Osteoblast (primary cell): Measurements from ENCODE around the gene CD48. TPM values are rescaled to one million over a fixed set of nuclear protein-coding genes. Genes with fewer than 3 reads are reported as not detected.

ENCODE experiments used
- DNase-seq: peaks from one replicate; pipeline ENCODE4 v3.0.0; 2011; ENCODE audit warnings: low spot score, mixed read lengths; ENCODE audit not compliant: insufficient read length; ENCODE audit errors: missing footprints
- H2AFZ ChIP-seq: 2 replicates; pipeline ENCODE4 v1.6.0; 2011; ENCODE audit warnings: mild to moderate bottlenecking, low read length
- H3K27ac ChIP-seq: 2 replicates; pipeline ENCODE4 v1.5.1; 2011; ENCODE audit warnings: mild to moderate bottlenecking, low read depth, low read length, moderate library complexity
- H3K27me3 ChIP-seq: 2 replicates; pipeline ENCODE4 v1.6.0; 2012; ENCODE audit warnings: mild to moderate bottlenecking, control low read depth, inconsistent platforms, low read length, moderate library complexity; ENCODE audit not compliant: insufficient read depth
- H3K36me3 ChIP-seq: 2 replicates; pipeline ENCODE4 v1.5.1; 2011; ENCODE audit warnings: mild to moderate bottlenecking, low read length, control low read depth, moderate library complexity; ENCODE audit not compliant: insufficient read depth
- H3K4me1 ChIP-seq: 2 replicates; pipeline ENCODE4 v1.5.1; 2011; ENCODE audit warnings: mild to moderate bottlenecking, low read length, control low read depth, moderate library complexity; ENCODE audit not compliant: insufficient read depth
- H3K4me2 ChIP-seq: 2 replicates; pipeline ENCODE4 v1.6.0; 2011; ENCODE audit warnings: mild to moderate bottlenecking, low read length; ENCODE audit not compliant: insufficient read depth
- H3K4me3 ChIP-seq: fragments of 200-600 bp; sonication (generic); 3 replicates; pipeline ENCODE4 v1.5.1; 2012; ENCODE audit warnings: mild to moderate bottlenecking, low read length, inconsistent platforms; ENCODE audit not compliant: insufficient read depth
- H3K79me2 ChIP-seq: 2 replicates; pipeline ENCODE4 v1.6.0; 2012; ENCODE audit warnings: mild to moderate bottlenecking, low read length, control low read depth, inconsistent platforms; ENCODE audit not compliant: insufficient read depth
- H3K9me3 ChIP-seq: 2 replicates; pipeline ENCODE4 v1.5.1; 2011; ENCODE audit warnings: low read depth, low read length, control low read depth
- H4K20me1 ChIP-seq: 2 replicates; pipeline ENCODE4 v1.6.0; 2012; ENCODE audit warnings: mild to moderate bottlenecking, low read length, control low read depth; ENCODE audit not compliant: insufficient read depth
- CTCF ChIP-seq: IDR thresholded peaks from 2 replicates; pipeline ENCODE4 v1.5.1; 2011; ENCODE audit warnings: mild to moderate bottlenecking, low read depth, low read length, moderate library complexity; ENCODE audit errors: extremely low read depth
- total RNA-seq: library from RNA; depleted of rRNA; stranded (reverse); fragments of >200 nt; gene quantifications from 2 replicates; pipeline ENCODE4 v1.2.3, GENCODE V29; 2012

Gene CD48
- total RNA-seq, 1 donor, result under 0.01 TPM

GRCh38 chr1:160756849-160757201 is 45.2 kb upstream of the CD48 start:
- Histone ChIP-seq H3K9me3 (no peaks in the 10 kb centered on the region), H3K4me1 (no peaks in the 10 kb centered on the region), H3K4me3 (no peak overlapping the region), H3K36me3 (no peaks in the 10 kb centered on the region), H3K27me3 (no peaks in the 10 kb centered on the region), H3K79me2 (no peaks in the 10 kb centered on the region), H4K20me1 (no peaks in the 10 kb centered on the region), H3K4me2 (no peak overlapping the region), H2AFZ (no peak overlapping the region), H3K27ac (no peak overlapping the region)
- no peak for TF ChIP-seq CTCF
- DNase-seq, result no peak

- no peak for DNase-seq
- Histone ChIP-seq H3K27ac (no peak overlapping the region), H4K20me1 (no peaks in the 10 kb centered on the region), H3K79me2 (no peaks in the 10 kb centered on the region), H3K9me3 (no peaks in the 10 kb centered on the region), H3K27me3 (no peaks in the 10 kb centered on the region), H3K36me3 (no peaks in the 10 kb centered on the region), H3K4me3 (no peak overlapping the region), H3K4me2 (no peak overlapping the region), H3K4me1 (no peaks in the 10 kb centered on the region), H2AFZ (no peak overlapping the region)
- no peak for TF ChIP-seq CTCF
Measured at GRCh38 chr1:160755911-160756848, 44.6 kb upstream of the CD48 start.

DNA sequence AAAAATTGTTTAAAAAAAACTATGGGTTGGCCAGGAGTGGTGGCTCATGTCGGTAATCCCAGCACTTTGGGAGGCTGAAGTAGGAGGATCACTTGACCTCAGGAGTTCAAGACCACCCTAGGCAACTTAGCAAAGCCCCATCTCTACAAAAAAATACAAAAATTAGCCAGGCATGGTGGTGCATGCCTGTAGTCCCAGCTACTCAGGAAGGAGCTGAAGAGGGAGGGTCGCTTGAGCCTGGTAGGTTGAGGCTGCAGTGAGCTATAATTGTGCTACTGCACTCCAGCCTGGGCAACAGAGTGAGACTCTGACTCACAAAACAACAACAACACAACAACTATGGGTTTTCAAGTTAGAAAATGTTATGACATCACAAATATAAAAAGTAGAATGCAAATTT is 43.8 kb upstream of the CD48 start:
- H3K79me2 ChIP-seq, result no peaks in the 10 kb centered on the region
- no peaks in the 10 kb centered on the region for H3K4me1 ChIP-seq

More for the DNA sequence above, 43.8 kb upstream of the CD48 start:
- no peak overlapping the region for H2AFZ ChIP-seq
- no peaks in the 10 kb centered on the region for H3K36me3 ChIP-seq
- no peak overlapping the region for H3K4me2 ChIP-seq
- H3K27ac ChIP-seq, result no peak overlapping the region
- DNase-seq, result no peak
- no peak overlapping the region for H3K4me3 ChIP-seq
- no peaks in the 10 kb centered on the region for H3K27me3 ChIP-seq
- TF ChIP-seq CTCF, result no peak
- H3K9me3 ChIP-seq, result no peaks in the 10 kb centered on the region
- H4K20me1 ChIP-seq, result no peaks in the 10 kb centered on the region
